ENCODE results near the gene B4GALNT2.

DNA sequence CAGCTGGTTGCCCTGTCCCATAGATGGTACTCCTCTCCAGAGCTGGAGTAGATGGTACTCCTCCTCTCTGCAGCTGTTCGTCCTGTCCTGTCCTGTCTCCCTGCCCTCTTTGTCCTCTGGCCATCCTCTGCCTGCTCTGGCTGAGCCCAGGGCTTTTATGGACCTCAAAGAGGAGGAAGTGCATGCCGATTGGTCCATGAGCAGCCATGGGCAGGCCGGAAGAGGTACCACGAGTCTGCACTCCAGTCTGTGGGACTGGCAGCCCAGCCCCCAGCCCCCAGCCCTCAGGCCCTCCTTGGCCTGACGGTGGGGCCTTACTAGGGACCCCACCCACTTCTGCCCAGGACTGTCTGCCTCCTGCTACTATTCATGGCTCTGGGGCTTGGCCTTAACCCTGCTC lies 50.8 kb downstream of the B4GALNT2 start:
- TF ChIP-seq EP300 (IDR thresholded peaks at IDR 0.05) (no peak), CTCF (IDR thresholded peaks at IDR 0.05) (no peak), POLR2A (IDR thresholded peaks at IDR 0.05) (no peak), POLR2AphosphoS5 (IDR thresholded peaks at IDR 0.05) (no peak)
